Keratinocyte (primary cell): ENCODE data around the gene FKBP1A.

Source experiments
- CTCF ChIP-seq, 3 experiments: IDR thresholded peaks in 1 of 3; conservative IDR thresholded peaks in 1 of 3; optimal IDR thresholded peaks in 1 of 3; 2 replicates in 2 of 3; 3 replicates in 1 of 3; pipeline versions ENCODE3 to v1.5.1; 2011; ENCODE audit warnings: low read length in 3 of 3, mild to moderate bottlenecking in 3 of 3, moderate library complexity in 2 of 3, control low read depth in 1 of 3, inconsistent platforms in 1 of 3; ENCODE audit not compliant: insufficient read depth in 2 of 3; ENCODE audit errors: extremely low read depth in 1 of 3
- EZH2 ChIP-seq: IDR thresholded peaks from one replicate; pipeline ENCODE4 v1.6.1; 2012; ENCODE audit warnings: inconsistent platforms, mild to moderate bottlenecking, low read length, moderate library complexity

GRCh38 chr20:1368448-1369199, 24.2 kb downstream of the FKBP1A start:
- TF ChIP-seq CTCF (optimal IDR thresholded peaks at IDR 0.05 in 1 of 3, IDR thresholded peaks at IDR 0.05 in 1 of 3, conservative IDR thresholded peaks at IDR 0.05 in 1 of 3; ENCODE audit: extremely low read depth in 1 of 3, insufficient read depth in 2 of 3, low read length in 3 of 3) (no peak), EZH2 (no peak)
